NT2/D1 (cell line): ENCODE data around the gene KMT2A.

Experiments used
- SUZ12 ChIP-seq: IDR thresholded peaks from 2 replicates; pipeline ENCODE4 v1.6.1; 2011; ENCODE audit not compliant: insufficient read length, insufficient read depth; ENCODE audit errors: extremely low read depth
- YY1 ChIP-seq: IDR thresholded peaks from 2 replicates; pipeline ENCODE4 v1.6.1; 2011; ENCODE audit not compliant: insufficient read length, insufficient read depth
- ZNF274 ChIP-seq: IDR thresholded peaks from 2 replicates; pipeline ENCODE4 v1.6.1; 2011; ENCODE audit warnings: mild to moderate bottlenecking, low read depth, low read length

GRCh38 chr11:118528511-118528910 is 92.2 kb downstream of the KMT2A start:
- TF ChIP-seq ZNF274 (no peak), YY1 (no peak), SUZ12 (no peak)
